IMR-90 (cell line): ENCODE results near the gene SYPL1. TPM values are rescaled to one million over a fixed set of nuclear protein-coding genes. Genes with fewer than 3 reads are reported as not detected.

ENCODE experiments used
- ATAC-seq: fragments of 200-7000 bp; cut with Tn5 transposase; 2 replicates; pipeline ENCODE4 v1.9.1; 2020; ENCODE audit warnings: low read depth, mild to moderate bottlenecking, moderate library complexity
- BruUV-seq: library from RNA; stranded (reverse); fragments of 400-500 nt; replicated peaks from 2 replicates; lab custom pipeline; 2021; lab: Mats Ljungman, UMichigan
- CTCF ChIA-PET: fragments of 300-600 bp; formaldehyde crosslinking; extraction: SDS; loops from one replicate; lab custom pipeline; 2021; ENCODE audit warnings: antibody characterized with exemption; lab: Yijun Ruan, JAX
- POLR2A ChIA-PET: fragments of 300-600 bp; sonication (Branson Sonifier 250); formaldehyde crosslinking; loops from one replicate; lab custom pipeline; 2022; ENCODE audit warnings: antibody characterized with exemption; ENCODE audit not compliant: unreplicated experiment; lab: Charles Lee
- DNase-seq: peaks from one replicate; pipeline ENCODE4 v3.0.0; 2013
- H2AFZ ChIP-seq: replicated peaks from 2 replicates; pipeline ENCODE3; 2013; ENCODE audit warnings: low read length, mild to moderate bottlenecking; ENCODE audit not compliant: poor library complexity
- H2AK5ac ChIP-seq: 2 replicates; pipeline ENCODE4 v1.6.1; 2013; ENCODE audit warnings: low read depth, low read length, inconsistent platforms
- H2AK9ac ChIP-seq: replicated peaks from 2 replicates; pipeline ENCODE3; 2013; ENCODE audit warnings: mild to moderate bottlenecking, low read depth, low read length, moderate library complexity; ENCODE audit not compliant: poor library complexity
- H2BK120ac ChIP-seq: 2 replicates; pipeline ENCODE4 v1.6.1; 2013; ENCODE audit warnings: low read depth, low read length, inconsistent platforms
- H2BK15ac ChIP-seq: 3 replicates; pipeline ENCODE4 v1.6.1; 2013; ENCODE audit warnings: low read depth, low read length, inconsistent platforms
- H2BK20ac ChIP-seq: 2 replicates; pipeline ENCODE4 v1.6.1; 2013; ENCODE audit warnings: low read depth, mild to moderate bottlenecking, inconsistent platforms, low read length, moderate library complexity
- H2BK5ac ChIP-seq: 2 replicates; pipeline ENCODE4 v1.6.1; 2013; ENCODE audit warnings: mild to moderate bottlenecking, low read depth, low read length, inconsistent platforms; ENCODE audit not compliant: poor library complexity, severe bottlenecking
- H3K14ac ChIP-seq: replicated peaks from 2 replicates; pipeline ENCODE4 v1.6.1; 2013; ENCODE audit warnings: low read depth, low read length, inconsistent platforms
- H3K18ac ChIP-seq: 2 replicates; pipeline ENCODE4 v1.6.1; 2013; ENCODE audit warnings: low read depth, low read length, control low read depth
- H3K23ac ChIP-seq: 2 replicates; pipeline ENCODE4 v1.6.1; 2013; ENCODE audit warnings: low read depth, low read length, inconsistent platforms
- H3K27ac ChIP-seq: 2 replicates; pipeline ENCODE4 v1.5.1; 2013; ENCODE audit warnings: mild to moderate bottlenecking, control low read depth, low read length; ENCODE audit not compliant: insufficient read depth
- H3K27me3 ChIP-seq: 2 replicates; pipeline ENCODE4 v1.6.1; 2013; ENCODE audit warnings: low read length; ENCODE audit not compliant: control insufficient read depth, insufficient read depth
- H3K36me3 ChIP-seq: 2 replicates; pipeline ENCODE4 v1.6.1; 2013; ENCODE audit warnings: low read length, mixed read lengths; ENCODE audit not compliant: control insufficient read depth, insufficient read depth
- H3K4ac ChIP-seq: 2 replicates; pipeline ENCODE4 v1.6.1; 2013; ENCODE audit warnings: low read depth, low read length, inconsistent platforms
- H3K4me1 ChIP-seq: 2 replicates; pipeline ENCODE4 v1.6.1; 2013; ENCODE audit warnings: low read length, mixed read lengths; ENCODE audit not compliant: control insufficient read depth, insufficient read depth
- H3K4me2 ChIP-seq: 2 replicates; pipeline ENCODE4 v1.6.1; 2013; ENCODE audit warnings: low read depth, mild to moderate bottlenecking, control low read depth, low read length, moderate library complexity
- H3K4me3 ChIP-seq: 2 replicates; pipeline ENCODE4 v1.5.1; 2013; ENCODE audit warnings: low read depth, mild to moderate bottlenecking, control low read depth, low read length, moderate library complexity; ENCODE audit not compliant: insufficient read depth
- H3K56ac ChIP-seq: 2 replicates; pipeline ENCODE4 v1.6.1; 2013; ENCODE audit warnings: low read length, inconsistent platforms; ENCODE audit not compliant: insufficient read depth; ENCODE audit errors: extremely low read depth
- H3K79me1 ChIP-seq, 2 experiments: 2 replicates each; pipeline ENCODE4 v1.6.1; 2013; ENCODE audit warnings: low read length in 2 of 2, inconsistent platforms in 1 of 2, low read depth in 1 of 2
- H3K9ac ChIP-seq: 2 replicates; pipeline ENCODE4 v1.6.1; 2013; ENCODE audit warnings: low read depth, low read length, control low read depth
- H3K9me1 ChIP-seq: 2 replicates; pipeline ENCODE4 v1.6.1; 2013; ENCODE audit warnings: low read length, inconsistent platforms; ENCODE audit not compliant: insufficient read depth
- H3K9me3 ChIP-seq: 2 replicates; pipeline ENCODE4 v1.6.1; 2013; ENCODE audit warnings: low read length; ENCODE audit not compliant: control insufficient read depth, insufficient read depth
- H4K20me1 ChIP-seq: 2 replicates; pipeline ENCODE4 v1.6.1; 2013; ENCODE audit warnings: low read length, inconsistent platforms; ENCODE audit not compliant: insufficient read depth
- H4K5ac ChIP-seq: 2 replicates; pipeline ENCODE4 v1.6.1; 2013; ENCODE audit warnings: mild to moderate bottlenecking, low read depth, low read length, control low read depth
- H4K8ac ChIP-seq, 2 experiments: 2 replicates each; pipeline ENCODE4 v1.6.1; 2013; ENCODE audit warnings: low read depth in 2 of 2, low read length in 2 of 2, control low read depth in 1 of 2, inconsistent platforms in 1 of 2
- H4K91ac ChIP-seq: 2 replicates; pipeline ENCODE4 v1.6.1; 2013; ENCODE audit warnings: low read depth, low read length, inconsistent platforms; ENCODE audit not compliant: insufficient read depth
- BHLHE40 ChIP-seq: fragments of 150-350 bp; IDR thresholded peaks from 2 replicates; pipeline ENCODE4 v1.6.1; 2016; ENCODE audit warnings: mild to moderate bottlenecking, low read depth, low read length
- MAFK ChIP-seq: IDR thresholded peaks from 2 replicates; pipeline ENCODE4 v1.6.1; 2012; ENCODE audit warnings: low read depth, low read length, improper control_type of control experiment
- POLR2A ChIP-seq: IDR thresholded peaks from 2 replicates; pipeline ENCODE4 v1.6.1; 2012; ENCODE audit warnings: mild to moderate bottlenecking, low read depth, low read length
- RAD21 ChIP-seq: IDR thresholded peaks from 2 replicates; pipeline ENCODE4 v1.6.1; 2012; ENCODE audit warnings: low read length, improper control_type of control experiment
- SMC3 ChIP-seq: fragments of 150-350 bp; IDR thresholded peaks from 2 replicates; pipeline ENCODE4 v1.6.1; 2016; ENCODE audit warnings: low read depth, mild to moderate bottlenecking, antibody characterized with exemption, low read length, moderate library complexity
- WGBS, 2 experiments: methylation state at CpG; one replicate each; pipeline versions ENCODE4 v1.1.5 to v1.1.7; 2013; ENCODE audit warnings: missing lambda C conversion rate in 2 of 2; ENCODE audit not compliant: insufficient read length in 1 of 2; ENCODE audit errors: extremely low coverage in 2 of 2; 5-methylcytosine and 5-hydroxymethylcytosine counted together
- dilution Hi-C: fragments of 300-500 bp; cut with HindIII; formaldehyde crosslinking; loops from one replicate; pipeline ENCODE4 v1.14.3; 2018; ENCODE audit warnings: low sequenced_read_pairs; ENCODE audit not compliant: unreplicated experiment
- in situ Hi-C: fragments of 300-500 bp; cut with MboI; formaldehyde crosslinking; loops from 3 replicates; pipeline ENCODE4 v1.14.3; 2019; ENCODE audit warnings: low sequenced_read_pairs, inconsistent platforms, mixed read lengths
- intact Hi-C: fragments of 100-400 bp; cut with micrococcal nuclease; formaldehyde crosslinking; loops from 2 replicates; pipeline ENCODE4 v1.10.0; 2022
- polyA plus RNA-seq, 3 experiments: library from polyadenylated mRNA; depleted of rRNA; stranded (reverse); fragments of >200 nt; gene quantifications; 2 replicates each; pipeline ENCODE4 v1.2.3, GENCODE V29; 2012; ENCODE audit warnings: low replicate concordance in 1 of 3
- total RNA-seq: library from RNA; depleted of rRNA; stranded (reverse); fragments of >200 nt; gene quantifications from 2 replicates; pipeline ENCODE4 v1.2.3, GENCODE V29; 2012
- TF ChIP-seq, protein P1 (sequence below): conservative IDR thresholded peaks from 2 replicates; pipeline ENCODE4 v1.5.1; 2012; ENCODE audit warnings: mild to moderate bottlenecking, low read depth, low read length, improper control_type of control experiment
- TF ChIP-seq, protein P2 (sequence below): fragments of 150-350 bp; IDR thresholded peaks from 2 replicates; pipeline ENCODE4 v1.6.1; 2016; ENCODE audit warnings: low read depth, mild to moderate bottlenecking, low read length, moderate library complexity, borderline replicate concordance

Gene SYPL1
- total and polyA plus RNA-seq, 2 of the 4 experiments (the other 2 are of a cell fraction): 19.0 to 45.0 TPM

- peak; percentile 93 for TF ChIP-seq RAD21
- 0 out of 2 replicates have a peak, but pooled peaks have one; percentile 35 for TF ChIP-seq POLR2A
- peak; percentile 6; the same call in 1 of the 2 replicates for TF ChIP-seq BHLHE40
- TF ChIP-seq, protein P1, sequence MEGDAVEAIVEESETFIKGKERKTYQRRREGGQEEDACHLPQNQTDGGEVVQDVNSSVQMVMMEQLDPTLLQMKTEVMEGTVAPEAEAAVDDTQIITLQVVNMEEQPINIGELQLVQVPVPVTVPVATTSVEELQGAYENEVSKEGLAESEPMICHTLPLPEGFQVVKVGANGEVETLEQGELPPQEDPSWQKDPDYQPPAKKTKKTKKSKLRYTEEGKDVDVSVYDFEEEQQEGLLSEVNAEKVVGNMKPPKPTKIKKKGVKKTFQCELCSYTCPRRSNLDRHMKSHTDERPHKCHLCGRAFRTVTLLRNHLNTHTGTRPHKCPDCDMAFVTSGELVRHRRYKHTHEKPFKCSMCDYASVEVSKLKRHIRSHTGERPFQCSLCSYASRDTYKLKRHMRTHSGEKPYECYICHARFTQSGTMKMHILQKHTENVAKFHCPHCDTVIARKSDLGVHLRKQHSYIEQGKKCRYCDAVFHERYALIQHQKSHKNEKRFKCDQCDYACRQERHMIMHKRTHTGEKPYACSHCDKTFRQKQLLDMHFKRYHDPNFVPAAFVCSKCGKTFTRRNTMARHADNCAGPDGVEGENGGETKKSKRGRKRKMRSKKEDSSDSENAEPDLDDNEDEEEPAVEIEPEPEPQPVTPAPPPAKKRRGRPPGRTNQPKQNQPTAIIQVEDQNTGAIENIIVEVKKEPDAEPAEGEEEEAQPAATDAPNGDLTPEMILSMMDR: peak; percentile 85
- TF ChIP-seq, protein P2, sequence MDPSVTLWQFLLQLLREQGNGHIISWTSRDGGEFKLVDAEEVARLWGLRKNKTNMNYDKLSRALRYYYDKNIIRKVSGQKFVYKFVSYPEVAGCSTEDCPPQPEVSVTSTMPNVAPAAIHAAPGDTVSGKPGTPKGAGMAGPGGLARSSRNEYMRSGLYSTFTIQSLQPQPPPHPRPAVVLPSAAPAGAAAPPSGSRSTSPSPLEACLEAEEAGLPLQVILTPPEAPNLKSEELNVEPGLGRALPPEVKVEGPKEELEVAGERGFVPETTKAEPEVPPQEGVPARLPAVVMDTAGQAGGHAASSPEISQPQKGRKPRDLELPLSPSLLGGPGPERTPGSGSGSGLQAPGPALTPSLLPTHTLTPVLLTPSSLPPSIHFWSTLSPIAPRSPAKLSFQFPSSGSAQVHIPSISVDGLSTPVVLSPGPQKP: no peak
- peak; percentile 97 for TF ChIP-seq SMC3
- no peak for TF ChIP-seq MAFK
- Histone ChIP-seq H4K5ac (no peak overlapping the region), H2BK15ac (no peak overlapping the region), H2AFZ (peak overlapping the region; percentile 38), H3K9ac (no peak overlapping the region), H3K4me3 (no peak overlapping the region), H3K36me3 (no peaks in the 10 kb centered on the region), H3K27me3 (peaks cover 14% of the 10 kb centered on the region), H2BK20ac (no peak overlapping the region), H3K79me1 (no peaks in the 10 kb centered on the region), H4K91ac (no peak overlapping the region), H2AK5ac (no peak overlapping the region), H3K4me1 (no peaks in the 10 kb centered on the region), H3K9me3 (no peaks in the 10 kb centered on the region), H3K4ac (no peak overlapping the region), H3K23ac (no peak overlapping the region), H2BK120ac (no peak overlapping the region), H4K8ac (no peak overlapping the region), H3K4me2 (no peak overlapping the region), H3K14ac (no peak overlapping the region), H3K9me1 (no peaks in the 10 kb centered on the region), H4K20me1 (no peaks in the 10 kb centered on the region), H2AK9ac (peak overlapping the region; percentile 73), H3K56ac (no peak overlapping the region), H3K18ac (no peak overlapping the region), H2BK5ac (no peak overlapping the region), H3K27ac (no peak overlapping the region)
- intact Hi-C loops: loop anchor here (1.0 kb wide), 1 partner anchor 97 kb away; no protein-coding TSS in a partner anchor
- DNase-seq (peak; percentile 69), ATAC-seq (peak; percentile 100)
- 42% methylated on average over 2 of the region's 9 CpGs; no CpG with 5 or more reads in 1 of the 2 experiments for WGBS, 2 experiments
- BruUV-seq: no TSS peak
- CTCF ChIA-PET: interaction anchor here (0.6 to 3.6 kb wide), 7 partner anchors 12 to 109 kb away, joined by 3 to 17 read pairs (median 3); no protein-coding TSS in a partner anchor
- POLR2A ChIA-PET: no interaction called here
- in situ Hi-C loops: loop anchor here (5.0 kb wide), 1 partner anchor 96 kb away; no protein-coding TSS in a partner anchor
- dilution Hi-C loops: no loop called here
These were observed 55.5 kb downstream of the SYPL1 start for GRCh38 chr7:106056513-106057203.
